HCT116 (cell line): ENCODE results near the gene COBL. TPM values are rescaled to one million over a fixed set of nuclear protein-coding genes. Genes with fewer than 3 reads are reported as not detected.

Experiments used
- ATAC-seq: fragments of 200-7000 bp; cut with Tn5 transposase; 2 replicates; pipeline ENCODE4 v1.9.1; 2020; ENCODE audit warnings: mild to moderate bottlenecking, moderate library complexity
- BruUV-seq: library from RNA; stranded (reverse); fragments of 400-500 nt; replicated peaks from 2 replicates; lab custom pipeline; 2021; lab: Mats Ljungman, UMichigan
- CTCF ChIA-PET: fragments of 300-600 bp; sonication (Branson Sonifier 250); formaldehyde crosslinking; loops from one replicate; lab custom pipeline; 2021; ENCODE audit warnings: antibody characterized with exemption; lab: Charles Lee
- POLR2A ChIA-PET: fragments of 300-600, 350-600 bp; sonication (Branson Sonifier 250); formaldehyde crosslinking; loops from one replicate; lab custom pipeline; 2021; ENCODE audit warnings: antibody characterized with exemption; lab: Charles Lee
- RAD21 ChIA-PET, 2 experiments: fragments of 300-600 bp; sonication (Branson Sonifier 250); formaldehyde crosslinking; loops; one replicate each; lab custom pipeline; 2023; ENCODE audit warnings: low total read pairs in 2 of 2; ENCODE audit not compliant: uncharacterized antibody in 2 of 2, unreplicated experiment in 2 of 2, low non-redundant PET in 1 of 2; lab: Charles Lee
- DNase-seq: peaks from one replicate; pipeline ENCODE4 v3.0.0-alpha.2; 2010; ENCODE audit warnings: low read depth, low spot score
- H2AFZ ChIP-seq: fragments of 200-600 bp; shearing (Covaris generic), sonication (generic); 2 replicates; pipeline ENCODE4 v1.6.1; 2017; ENCODE audit warnings: low read depth, mixed run types, mixed read lengths, antibody characterized with exemption, low read length; ENCODE audit not compliant: poor library complexity, severe bottlenecking
- H3K27ac ChIP-seq: 2 replicates; pipeline ENCODE4 v1.5.1; 2012; ENCODE audit warnings: low read depth, low read length
- H3K27me3 ChIP-seq: fragments of 200-600 bp; sonication (generic); 2 replicates; pipeline ENCODE4 v1.6.1; 2016; ENCODE audit warnings: mixed run types, low read length, mixed read lengths; ENCODE audit not compliant: insufficient read depth
- H3K36me3 ChIP-seq, 2 experiments: fragments of 200-500 bp in 1 of 2; fragments of 200-600 bp in 1 of 2; sonication (Bioruptor generic) in 1 of 2; sonication (generic) in 1 of 2; 2 replicates each; pipeline versions ENCODE4 v1.5.1 to v1.6.1; 2014 to 2016; ENCODE audit warnings: low read length in 2 of 2, inconsistent platforms in 1 of 2, mixed read lengths in 1 of 2, mixed run types in 1 of 2; ENCODE audit not compliant: insufficient read depth in 2 of 2, control insufficient read depth in 1 of 2
- H3K4me1 ChIP-seq, 2 experiments: fragments of 200-600 bp in 1 of 2; sonication (generic) in 1 of 2; 2 replicates each; pipeline versions ENCODE4 v1.5.1 to v1.6.1; 2012 to 2017; ENCODE audit warnings: low read length in 2 of 2, inconsistent platforms in 1 of 2, mild to moderate bottlenecking in 1 of 2, mixed read lengths in 1 of 2, mixed run types in 1 of 2, moderate library complexity in 1 of 2; ENCODE audit not compliant: insufficient read depth in 2 of 2, control insufficient read depth in 1 of 2
- H3K4me2 ChIP-seq: fragments of 200-600 bp; sonication (generic); 2 replicates; pipeline ENCODE4 v1.6.1; 2017; ENCODE audit warnings: mixed run types, low read length, mixed read lengths
- H3K4me3 ChIP-seq, 2 experiments: fragments of 200-600 bp in 1 of 2; sonication (generic) in 1 of 2; replicated peaks in 1 of 2; 2 replicates each; pipeline ENCODE4 v1.5.1; 2011 to 2016; ENCODE audit warnings: low read length in 2 of 2, control low read depth in 1 of 2, low read depth in 1 of 2, mild to moderate bottlenecking in 1 of 2, mixed read lengths in 1 of 2, mixed run types in 1 of 2
- H3K79me2 ChIP-seq: fragments of 200-600 bp; sonication (generic); 2 replicates; pipeline ENCODE4 v1.6.1; 2017; ENCODE audit warnings: mild to moderate bottlenecking, mixed run types, low read length, moderate library complexity, mixed read lengths; ENCODE audit not compliant: insufficient read depth
- H3K9ac ChIP-seq: fragments of 200-600 bp; sonication (generic); 2 replicates; pipeline ENCODE4 v1.6.1; 2016; ENCODE audit warnings: low read length, mixed read lengths
- H3K9me2 ChIP-seq: fragments of 200-600 bp; sonication (generic), shearing (Covaris generic); 2 replicates; pipeline ENCODE4 v1.6.1; 2017; ENCODE audit warnings: mixed run types, mild to moderate bottlenecking, moderate library complexity; ENCODE audit not compliant: insufficient read depth
- H3K9me3 ChIP-seq, 2 experiments: fragments of 200-500 bp in 1 of 2; fragments of 200-600 bp in 1 of 2; sonication (Bioruptor generic) in 1 of 2; sonication (generic) in 1 of 2; 2 replicates each; pipeline ENCODE4 v1.6.1; 2014 to 2017; ENCODE audit warnings: low read length in 2 of 2, mixed read lengths in 2 of 2, inconsistent platforms in 1 of 2, low read depth in 1 of 2, mild to moderate bottlenecking in 1 of 2, mixed run types in 1 of 2, moderate library complexity in 1 of 2; ENCODE audit not compliant: control insufficient read depth in 1 of 2, insufficient read depth in 1 of 2
- H4K20me1 ChIP-seq: fragments of 200-600 bp; sonication (generic), shearing (Covaris generic); 2 replicates; pipeline ENCODE4 v1.6.1; 2017; ENCODE audit warnings: mixed run types, mild to moderate bottlenecking, moderate library complexity; ENCODE audit not compliant: insufficient read depth
- CEBPB ChIP-seq: IDR thresholded peaks from 2 replicates; pipeline ENCODE4 v1.6.1; 2012; ENCODE audit warnings: low read depth
- CTCF ChIP-seq, 3 experiments: fragments of 200-600 bp in 1 of 3; sonication (generic) in 1 of 3; IDR thresholded peaks in 2 of 3; conservative IDR thresholded peaks in 1 of 3; 2 replicates each; pipeline ENCODE4 v1.5.1; 2012 to 2017; ENCODE audit warnings: low read depth in 2 of 3, low read length in 2 of 3, antibody characterized with exemption in 1 of 3, borderline replicate concordance in 1 of 3, control low read depth in 1 of 3, mild to moderate bottlenecking in 1 of 3, mixed read lengths in 1 of 3, mixed run types in 1 of 3, moderate library complexity in 1 of 3; ENCODE audit not compliant: insufficient read depth in 1 of 3
- EZH2phosphoT487 ChIP-seq: fragments of 200-600 bp; IDR thresholded peaks from 2 replicates; pipeline ENCODE4 v1.6.1; 2018; ENCODE audit warnings: antibody characterized with exemption, borderline replicate concordance
- POLR2AphosphoS5 ChIP-seq: IDR thresholded peaks from 2 replicates; pipeline ENCODE4 v1.6.1; 2011; ENCODE audit warnings: mild to moderate bottlenecking, low read depth, low read length, moderate library complexity
- RAD21 ChIP-seq: IDR thresholded peaks from 2 replicates; pipeline ENCODE4 v1.6.1; 2012; ENCODE audit warnings: low read depth, mild to moderate bottlenecking
- SIN3A ChIP-seq: IDR thresholded peaks from 2 replicates; pipeline ENCODE4 v1.6.1; 2012; ENCODE audit warnings: low read depth
- SP1 ChIP-seq: IDR thresholded peaks from 2 replicates; pipeline ENCODE4 v1.6.1; 2012; ENCODE audit warnings: low read depth
- SRF ChIP-seq: IDR thresholded peaks from 2 replicates; pipeline ENCODE4 v1.6.1; 2012; ENCODE audit warnings: low read depth
- TCF7L2 ChIP-seq: IDR thresholded peaks from 2 replicates; pipeline ENCODE4 v1.7.0; 2011; ENCODE audit warnings: borderline replicate concordance, inconsistent platforms; ENCODE audit not compliant: insufficient read depth, insufficient read length; ENCODE audit errors: extremely low read depth
- ZFX ChIP-seq: fragments of 450-650 bp; IDR thresholded peaks from 2 replicates; pipeline ENCODE4 v1.6.1; 2017
- intact Hi-C: fragments of 100-400 bp; cut with micrococcal nuclease; formaldehyde crosslinking; loops from 2 replicates; pipeline ENCODE4 v1.10.0; 2022
- total RNA-seq: library from RNA; stranded (reverse); gene quantifications from one replicate; pipeline ENCODE4 v1.2.1, GENCODE V29; 2021; ENCODE audit not compliant: unreplicated experiment
- TF ChIP-seq, protein P1 (sequence below): IDR thresholded peaks from 2 replicates; pipeline ENCODE4 v1.6.1; 2012
- TF ChIP-seq, protein P2 (sequence below): IDR thresholded peaks from 2 replicates; pipeline ENCODE4 v1.6.1; 2012
- TF ChIP-seq, protein P3 (sequence below): IDR thresholded peaks from 2 replicates; pipeline ENCODE4 v1.6.1; 2011; ENCODE audit warnings: mild to moderate bottlenecking, low read length, moderate library complexity; ENCODE audit not compliant: insufficient replicate concordance; ENCODE audit errors: extremely low read depth

COBL gene
- total RNA-seq, 1 experiment from 2014 or later, result 19.3 TPM

- TF ChIP-seq POLR2AphosphoS5 (no peak), CEBPB (no peak)
- TF ChIP-seq, protein P1, sequence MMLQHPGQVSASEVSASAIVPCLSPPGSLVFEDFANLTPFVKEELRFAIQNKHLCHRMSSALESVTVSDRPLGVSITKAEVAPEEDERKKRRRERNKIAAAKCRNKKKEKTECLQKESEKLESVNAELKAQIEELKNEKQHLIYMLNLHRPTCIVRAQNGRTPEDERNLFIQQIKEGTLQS, result no peak
- TF ChIP-seq, protein P2, sequence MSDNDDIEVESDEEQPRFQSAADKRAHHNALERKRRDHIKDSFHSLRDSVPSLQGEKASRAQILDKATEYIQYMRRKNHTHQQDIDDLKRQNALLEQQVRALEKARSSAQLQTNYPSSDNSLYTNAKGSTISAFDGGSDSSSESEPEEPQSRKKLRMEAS, result no peak
- TF ChIP-seq, protein P3, sequence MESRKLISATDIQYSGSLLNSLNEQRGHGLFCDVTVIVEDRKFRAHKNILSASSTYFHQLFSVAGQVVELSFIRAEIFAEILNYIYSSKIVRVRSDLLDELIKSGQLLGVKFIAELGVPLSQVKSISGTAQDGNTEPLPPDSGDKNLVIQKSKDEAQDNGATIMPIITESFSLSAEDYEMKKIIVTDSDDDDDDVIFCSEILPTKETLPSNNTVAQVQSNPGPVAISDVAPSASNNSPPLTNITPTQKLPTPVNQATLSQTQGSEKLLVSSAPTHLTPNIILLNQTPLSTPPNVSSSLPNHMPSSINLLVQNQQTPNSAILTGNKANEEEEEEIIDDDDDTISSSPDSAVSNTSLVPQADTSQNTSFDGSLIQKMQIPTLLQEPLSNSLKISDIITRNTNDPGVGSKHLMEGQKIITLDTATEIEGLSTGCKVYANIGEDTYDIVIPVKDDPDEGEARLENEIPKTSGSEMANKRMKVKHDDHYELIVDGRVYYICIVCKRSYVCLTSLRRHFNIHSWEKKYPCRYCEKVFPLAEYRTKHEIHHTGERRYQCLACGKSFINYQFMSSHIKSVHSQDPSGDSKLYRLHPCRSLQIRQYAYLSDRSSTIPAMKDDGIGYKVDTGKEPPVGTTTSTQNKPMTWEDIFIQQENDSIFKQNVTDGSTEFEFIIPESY, result no peak
Observed at GRCh38 chr7:51229106-51229537, 87.5 kb downstream of the COBL start (continued).

DNA sequence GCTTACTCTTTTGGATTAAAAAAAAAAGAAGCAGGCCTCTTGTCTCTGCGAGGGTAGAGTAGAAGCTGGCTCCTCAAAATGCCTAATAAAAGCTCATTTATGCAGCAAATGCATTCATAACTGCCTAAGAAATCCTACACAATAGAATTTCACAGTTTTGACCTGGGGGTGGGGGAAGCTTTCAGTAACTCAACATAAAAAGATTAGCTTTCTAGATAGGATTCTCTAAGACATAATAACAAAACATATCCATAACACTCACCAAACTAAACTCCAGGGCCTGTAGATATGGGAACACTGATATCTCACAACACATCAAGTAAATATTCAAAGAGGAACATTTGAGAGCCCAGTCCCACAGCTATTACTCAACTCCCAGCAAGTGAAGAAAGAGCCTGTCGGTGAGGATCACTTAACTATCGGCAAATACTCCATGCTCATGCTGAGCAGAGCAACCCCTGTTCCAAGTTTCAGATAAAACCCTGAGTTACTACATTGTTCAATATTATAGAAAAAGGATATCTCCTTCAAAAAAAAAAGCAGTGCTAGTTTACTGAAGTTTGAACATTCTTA, 88.1 kb downstream of the COBL start:
- no peak overlapping the region for H3K9ac ChIP-seq
- H4K20me1 ChIP-seq, result no peaks in the 10 kb centered on the region
- H3K79me2 ChIP-seq, result no peaks in the 10 kb centered on the region
- POLR2A ChIA-PET, result no interaction called here
- H3K9me3 ChIP-seq, result no peaks in the 10 kb centered on the region
- BruUV-seq, result no TSS peak
- H3K9me2 ChIP-seq, result no peaks in the 10 kb centered on the region
- H3K27me3 ChIP-seq, result no peaks in the 10 kb centered on the region
- peaks cover 7 to 25% of the 10 kb centered on the region in 2 experiments; a peak in 3 of 4 replicates for H3K4me1 ChIP-seq
- intact Hi-C loops, result loop anchor here (5.0 kb wide), 1 partner anchor 139 kb away; no protein-coding TSS in a partner anchor
- DNase-seq, result no peak
- H2AFZ ChIP-seq, result no peak overlapping the region
- no peak overlapping the region for H3K4me2 ChIP-seq
- no peak overlapping the region for H3K27ac ChIP-seq
- RAD21 ChIA-PET, result no interaction called here
- no peak for ATAC-seq
- no peaks in the 10 kb centered on the region for H3K36me3 ChIP-seq
- no peak overlapping the region for H3K4me3 ChIP-seq
- no peak for TF ChIP-seq SRF
- TF ChIP-seq RAD21, result no peak
- TF ChIP-seq SIN3A, result no peak
- TF ChIP-seq ZFX, result no peak
- no peak for TF ChIP-seq EZH2phosphoT487
- no peak for TF ChIP-seq CEBPB
- no peak for TF ChIP-seq SP1
- TF ChIP-seq, protein P2, result no peak
- no peak for TF ChIP-seq TCF7L2
- no peak for TF ChIP-seq CTCF (IDR thresholded peaks at IDR 0.05 in 2 of 3, conservative IDR thresholded peaks at IDR 0.05 in 1 of 3; ENCODE audit: borderline replicate concordance in 1 of 3, insufficient read depth in 1 of 3, low read depth in 2 of 3, low read length in 2 of 3)
- CTCF ChIA-PET, result interaction anchor here (1.3 to 4.9 kb wide), 2 partner anchors 65 to 139 kb away, joined by 3 to 29 read pairs; no protein-coding TSS in a partner anchor
